Measurements from ENCODE around the gene CEP112. TPM values are rescaled to one million over a fixed set of nuclear protein-coding genes. Genes with fewer than 3 reads are reported as not detected.

Gene CEP112
- total and polyA plus RNA-seq, 2 donors = 12.4 to 36.6 TPM

DNA sequence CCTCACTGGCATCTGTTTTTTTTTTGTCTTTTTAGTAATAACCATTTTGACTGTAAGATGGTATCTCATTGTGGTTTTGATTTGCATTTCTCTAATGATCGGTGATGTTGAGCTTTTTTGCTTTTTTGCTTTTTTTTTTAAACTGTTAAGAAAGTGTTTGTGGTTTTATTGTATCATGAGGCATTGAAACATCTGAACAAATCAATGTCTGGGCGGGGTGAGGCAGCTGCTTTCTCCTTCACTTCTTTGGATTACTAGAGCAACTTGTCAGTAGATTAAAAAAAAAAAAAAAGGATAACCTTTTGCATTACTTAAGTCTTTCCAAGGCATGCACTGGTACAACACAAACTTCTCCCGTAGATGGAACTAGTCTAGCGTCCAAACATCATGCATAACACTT lies 191.7 kb downstream of the CEP112 start:
- Histone ChIP-seq H3K4me1 (ENCODE audit: insufficient read depth) (no peaks in the 10 kb centered on the region), H3K36me3 (ENCODE audit: insufficient read depth) (no peaks in the 10 kb centered on the region), H3K27ac (ENCODE audit: low read depth) (no peak overlapping the region), H3K4me3 (ENCODE audit: low read depth, low read length) (no peak overlapping the region)
- WGBS = 97% methylated on average over 4 of the region's 4 CpGs
- DNase-seq (ENCODE audit: extremely low spot score) = no peak

DNA sequence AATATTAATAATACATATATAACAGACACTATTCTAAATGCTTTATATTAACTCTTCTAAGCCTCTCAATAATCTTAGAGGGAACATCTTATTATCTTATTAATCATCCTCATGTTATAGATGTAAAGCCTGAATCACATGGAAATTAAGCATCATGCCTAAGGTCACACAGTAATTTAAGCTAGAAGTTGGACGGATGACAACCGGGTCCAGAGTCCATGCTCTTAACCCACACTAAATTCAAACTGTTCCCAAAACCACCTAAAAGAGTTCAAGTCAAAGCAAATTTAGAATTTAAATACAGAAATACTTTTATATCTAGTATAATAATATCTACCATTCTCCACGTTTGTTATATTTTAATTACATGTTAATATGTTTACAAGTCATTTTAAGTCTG lies 193.3 kb downstream of the CEP112 start:
- DNase-seq (ENCODE audit: extremely low spot score) = no peak
- WGBS = 92% methylated on average over 3 of the region's 3 CpGs
- no peak overlapping the region for H3K4me3 ChIP-seq (ENCODE audit: low read depth, low read length)

DNA sequence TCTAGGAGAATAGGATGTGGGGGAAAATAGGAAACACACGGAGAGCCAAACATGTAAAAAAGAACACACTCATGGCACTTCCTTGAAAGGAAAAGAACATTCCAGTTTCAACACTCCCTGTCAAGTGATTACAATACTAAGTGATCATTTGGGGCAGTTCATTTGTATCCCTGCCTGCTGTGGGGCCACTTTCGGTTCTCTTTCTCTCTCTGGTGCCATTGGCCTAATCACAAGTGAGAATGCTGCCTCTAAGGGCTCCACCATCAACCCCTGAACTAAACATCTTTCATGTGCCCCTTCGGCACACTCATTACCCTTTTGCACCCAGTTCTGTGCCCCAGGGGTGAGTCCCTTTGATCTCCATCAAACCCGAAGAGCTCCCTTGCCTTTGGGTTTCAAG lies 197.3 kb downstream of the CEP112 start:
- H3K4me1 ChIP-seq (ENCODE audit: insufficient read depth) = no peaks in the 10 kb centered on the region
- H3K27ac ChIP-seq (ENCODE audit: low read depth) = no peak overlapping the region
- no peak overlapping the region for H3K4me3 ChIP-seq (ENCODE audit: low read depth, low read length)
- WGBS = 95% methylated on average over 4 of the region's 4 CpGs
- H3K36me3 ChIP-seq (ENCODE audit: insufficient read depth) = no peaks in the 10 kb centered on the region
- no peak for DNase-seq (ENCODE audit: extremely low spot score)

More for the DNA sequence above, 193.3 kb downstream of the CEP112 start:
- Histone ChIP-seq H3K36me3 (ENCODE audit: insufficient read depth) (no peaks in the 10 kb centered on the region), H3K27ac (ENCODE audit: low read depth) (no peak overlapping the region), H3K4me1 (ENCODE audit: insufficient read depth) (no peaks in the 10 kb centered on the region)

DNA sequence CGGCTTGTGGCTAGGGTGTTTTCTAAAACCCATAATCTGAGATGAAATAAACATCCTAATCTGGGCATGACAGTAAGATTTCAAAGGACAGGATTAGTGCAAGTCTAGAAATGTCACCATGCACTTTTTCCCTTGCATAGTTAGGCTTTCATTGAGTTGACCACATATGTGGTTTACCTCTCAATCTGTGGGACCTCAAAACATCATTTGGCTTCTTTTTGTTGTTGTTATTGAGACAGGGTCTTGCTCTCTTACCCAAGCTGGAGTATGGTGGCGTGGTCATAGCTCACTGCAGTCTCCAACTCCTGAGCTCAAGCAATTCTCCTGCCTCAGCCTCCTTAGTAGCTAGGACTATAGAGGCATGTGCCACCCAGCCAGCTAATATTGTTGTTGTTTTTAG lies 197.8 kb downstream of the CEP112 start:
- DNase-seq (ENCODE audit: extremely low spot score) = no peak
- H3K4me3 ChIP-seq (ENCODE audit: low read depth, low read length) = no peak overlapping the region
- no peaks in the 10 kb centered on the region for H3K36me3 ChIP-seq (ENCODE audit: insufficient read depth)
- H3K27ac ChIP-seq (ENCODE audit: low read depth) = no peak overlapping the region
- 90% methylated on average over 2 of the region's 2 CpGs for WGBS
- no peaks in the 10 kb centered on the region for H3K4me1 ChIP-seq (ENCODE audit: insufficient read depth)

DNA sequence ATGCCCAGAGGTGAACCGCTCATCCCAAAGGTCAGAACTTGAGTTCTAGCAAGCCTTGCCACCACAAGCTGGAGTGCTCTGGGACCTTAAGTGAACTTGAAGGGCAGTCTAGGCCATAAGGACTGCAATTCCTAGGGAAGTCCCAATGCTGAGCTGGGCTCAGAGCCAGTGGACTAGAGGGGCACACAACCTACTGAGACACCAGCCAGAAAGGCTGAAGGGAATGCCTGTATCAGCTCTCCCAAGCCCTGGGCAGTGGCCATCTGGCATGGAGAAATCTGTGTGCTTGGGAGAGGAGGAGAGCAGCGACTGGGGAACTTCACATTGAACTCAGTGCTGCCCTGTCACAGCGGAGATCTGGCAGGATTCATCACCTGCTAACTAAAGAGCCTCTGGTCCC lies 201.3 kb downstream of the CEP112 start:
- no peak for DNase-seq (ENCODE audit: extremely low spot score)
- no peaks in the 10 kb centered on the region for H3K36me3 ChIP-seq (ENCODE audit: insufficient read depth)
- no peaks in the 10 kb centered on the region for H3K4me1 ChIP-seq (ENCODE audit: insufficient read depth)
- H3K27ac ChIP-seq (ENCODE audit: low read depth) = no peak overlapping the region
- no peak overlapping the region for H3K4me3 ChIP-seq (ENCODE audit: low read depth, low read length)
- 90% methylated on average over 3 of the region's 3 CpGs for WGBS

DNA sequence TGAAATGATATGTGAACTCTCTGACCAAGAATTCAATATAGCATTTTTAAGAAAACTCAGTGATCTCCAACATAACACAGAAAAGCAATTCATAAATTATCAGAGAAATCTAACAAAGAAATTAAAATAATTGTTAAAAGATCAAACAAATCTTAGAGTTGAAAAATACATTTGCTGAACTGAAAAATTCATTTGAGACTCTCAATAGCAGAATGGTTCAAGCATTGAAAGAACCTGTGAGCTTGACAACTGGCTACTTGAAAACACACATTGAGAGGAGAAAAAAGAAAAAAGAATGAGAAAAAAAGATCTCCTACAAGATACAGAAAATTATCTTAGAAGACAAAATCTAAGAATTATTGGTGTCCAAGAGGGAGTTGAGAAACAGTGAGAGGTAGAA lies 203.5 kb downstream of the CEP112 start:
- no peak overlapping the region for H3K4me3 ChIP-seq (ENCODE audit: low read depth, low read length)
- H3K36me3 ChIP-seq (ENCODE audit: insufficient read depth) = no peaks in the 10 kb centered on the region
- no peak overlapping the region for H3K27ac ChIP-seq (ENCODE audit: low read depth)
- H3K4me1 ChIP-seq (ENCODE audit: insufficient read depth) = no peaks in the 10 kb centered on the region
- DNase-seq (ENCODE audit: extremely low spot score) = no peak

DNA sequence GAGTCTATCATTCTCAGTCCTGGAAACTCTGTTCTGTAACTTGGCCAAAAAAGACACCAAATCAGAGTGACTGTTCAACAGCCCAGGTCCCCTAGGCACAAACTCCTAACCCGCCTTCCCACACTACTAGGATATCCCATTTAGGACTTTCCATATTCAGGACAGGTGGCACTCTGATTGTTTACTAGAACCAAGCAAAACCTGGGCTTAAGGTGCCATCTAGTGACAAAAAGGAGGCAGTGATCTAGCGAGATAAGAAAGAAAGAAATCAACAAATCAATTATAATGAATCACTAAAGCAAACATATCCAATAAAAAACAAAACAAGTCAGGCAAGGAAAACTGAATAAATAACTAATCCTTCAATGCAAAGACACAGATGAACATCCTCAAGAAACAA lies 203.9 kb downstream of the CEP112 start:
- WGBS = 72% methylated on average over 2 of the region's 2 CpGs
- no peaks in the 10 kb centered on the region for H3K4me1 ChIP-seq (ENCODE audit: insufficient read depth)
- no peak for DNase-seq (ENCODE audit: extremely low spot score)

DNA sequence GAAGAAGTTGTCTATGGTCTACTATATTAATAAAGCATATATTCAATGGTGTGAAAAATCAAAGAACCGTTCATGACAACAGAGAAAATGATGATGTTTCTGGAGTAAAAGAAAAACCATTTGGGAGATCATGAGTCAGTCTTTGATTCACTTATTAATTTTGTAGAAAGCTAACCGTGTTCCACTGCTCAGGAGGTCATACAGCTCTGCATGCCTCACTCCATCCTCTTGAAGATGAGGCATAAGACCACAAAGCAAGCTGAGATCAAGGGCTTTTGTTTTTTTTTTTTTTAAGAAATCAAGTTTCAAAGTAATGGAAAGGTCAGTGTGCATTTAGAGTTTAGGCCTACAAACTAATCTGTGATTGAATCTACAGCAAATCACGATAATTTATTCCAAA lies 206.4 kb downstream of the CEP112 start:
- Histone ChIP-seq H3K27ac (ENCODE audit: low read depth) (no peak overlapping the region), H3K36me3 (ENCODE audit: insufficient read depth) (no peaks in the 10 kb centered on the region), H3K4me3 (ENCODE audit: low read depth, low read length) (no peak overlapping the region), H3K4me1 (ENCODE audit: insufficient read depth) (no peaks in the 10 kb centered on the region)
- DNase-seq (ENCODE audit: extremely low spot score) = no peak
- 93% methylated on average over 3 of the region's 3 CpGs for WGBS

More for the DNA sequence above, 203.9 kb downstream of the CEP112 start:
- no peak overlapping the region for H3K27ac ChIP-seq (ENCODE audit: low read depth)
- H3K36me3 ChIP-seq (ENCODE audit: insufficient read depth) = no peaks in the 10 kb centered on the region
- no peak overlapping the region for H3K4me3 ChIP-seq (ENCODE audit: low read depth, low read length)

DNA sequence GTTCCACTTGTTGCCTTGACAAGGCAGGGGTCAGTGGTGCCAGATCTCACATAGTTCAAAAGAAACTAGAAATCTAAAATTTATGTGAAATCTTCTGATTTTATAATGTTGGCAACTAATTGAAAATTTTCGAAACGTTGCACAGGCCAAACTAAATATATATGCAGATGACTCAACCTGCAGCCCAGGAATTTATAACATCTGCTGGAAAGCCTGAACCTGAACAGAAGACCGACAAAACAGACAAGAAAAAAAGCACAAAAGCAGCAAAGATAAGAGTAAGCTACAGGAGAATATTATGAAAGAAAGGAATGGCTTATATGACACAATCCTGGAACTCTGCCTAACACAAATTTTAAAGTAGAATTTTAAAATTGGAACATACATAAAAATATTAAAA lies 207.6 kb downstream of the CEP112 start:
- DNase-seq (ENCODE audit: extremely low spot score) = no peak
- 32% methylated on average over 3 of the region's 3 CpGs for WGBS

DNA sequence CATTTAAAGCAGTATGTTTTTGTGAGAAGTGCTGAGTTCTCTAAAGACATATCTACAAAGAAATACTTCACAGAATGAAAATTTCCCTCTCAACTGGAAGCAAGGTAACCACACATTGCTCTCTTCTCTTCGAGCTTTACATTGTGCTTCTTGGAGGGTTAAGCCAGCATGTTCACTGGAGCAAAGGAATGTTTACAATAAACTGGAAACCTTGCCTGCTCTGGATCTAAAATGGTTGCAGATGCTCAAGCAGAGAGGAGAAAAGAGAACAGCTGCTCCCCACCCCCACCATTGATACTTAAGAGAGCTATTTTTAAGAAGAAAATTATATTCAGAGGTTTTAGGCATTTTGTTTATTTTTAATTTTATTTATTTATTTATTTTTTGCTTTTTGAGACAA lies 213.1 kb downstream of the CEP112 start:
- H3K27ac ChIP-seq (ENCODE audit: low read depth) = no peak overlapping the region
- no peaks in the 10 kb centered on the region for H3K36me3 ChIP-seq (ENCODE audit: insufficient read depth)
- H3K4me1 ChIP-seq (ENCODE audit: insufficient read depth) = no peaks in the 10 kb centered on the region
- DNase-seq (ENCODE audit: extremely low spot score) = no peak
- WGBS = 42% methylated on average over 1 of the region's 1 CpG
- no peak overlapping the region for H3K4me3 ChIP-seq (ENCODE audit: low read depth, low read length)

More for the DNA sequence above, 207.6 kb downstream of the CEP112 start:
- H3K36me3 ChIP-seq (ENCODE audit: insufficient read depth) = no peaks in the 10 kb centered on the region
- no peak overlapping the region for H3K27ac ChIP-seq (ENCODE audit: low read depth)
- no peak overlapping the region for H3K4me3 ChIP-seq (ENCODE audit: low read depth, low read length)
- no peaks in the 10 kb centered on the region for H3K4me1 ChIP-seq (ENCODE audit: insufficient read depth)

DNA sequence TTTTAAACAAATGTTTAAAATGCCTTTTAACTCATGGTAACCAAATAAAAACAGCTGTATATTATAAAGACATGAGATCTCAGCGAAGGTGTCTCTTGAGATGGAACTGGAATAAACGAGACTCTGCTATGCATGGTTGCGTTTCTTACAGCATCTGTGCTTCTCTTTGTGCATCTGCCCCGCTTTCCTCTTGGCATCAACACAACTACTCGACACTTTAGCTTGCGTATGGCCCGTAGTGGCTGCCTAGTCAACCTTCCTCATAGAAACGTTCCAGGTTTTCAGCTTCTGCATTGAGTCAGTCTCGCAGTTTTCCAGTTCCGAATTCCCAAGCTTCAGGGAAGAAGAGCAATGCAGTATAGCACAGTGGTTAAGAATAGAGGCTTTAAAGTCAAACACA lies 214.9 kb downstream of the CEP112 start:
- DNase-seq (ENCODE audit: extremely low spot score) = no peak
- H3K4me1 ChIP-seq (ENCODE audit: insufficient read depth) = no peaks in the 10 kb centered on the region
- H3K27ac ChIP-seq (ENCODE audit: low read depth) = no peak overlapping the region
- WGBS = 79% methylated on average over 10 of the region's 10 CpGs
- H3K36me3 ChIP-seq (ENCODE audit: insufficient read depth) = no peaks in the 10 kb centered on the region
- no peak overlapping the region for H3K4me3 ChIP-seq (ENCODE audit: low read depth, low read length)

DNA sequence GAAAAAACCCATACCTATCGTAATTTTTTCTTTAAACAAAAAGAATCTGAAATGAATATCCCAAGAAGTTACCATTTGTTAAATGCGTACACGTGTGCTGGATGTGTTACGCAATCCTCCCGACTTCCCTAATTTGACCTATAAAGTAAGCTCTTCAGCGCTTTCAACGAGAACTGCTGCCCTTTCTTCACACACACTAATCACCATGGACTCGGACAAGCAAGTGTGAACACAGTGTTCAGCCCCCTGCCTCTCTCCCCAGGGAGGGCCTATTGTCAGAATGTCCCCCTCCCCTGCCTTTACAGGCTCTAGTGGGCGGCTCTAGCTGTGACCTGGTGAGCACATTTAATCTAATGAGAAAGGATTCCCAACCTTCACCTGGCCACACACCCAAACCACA lies 216.1 kb downstream of the CEP112 start:
- Histone ChIP-seq H3K4me1 (ENCODE audit: insufficient read depth) (no peaks in the 10 kb centered on the region), H3K4me3 (ENCODE audit: low read depth, low read length) (no peak overlapping the region), H3K27ac (ENCODE audit: low read depth) (no peak overlapping the region), H3K36me3 (ENCODE audit: insufficient read depth) (no peaks in the 10 kb centered on the region)
- no peak for DNase-seq (ENCODE audit: extremely low spot score)
- 87% methylated on average over 9 of the region's 9 CpGs for WGBS

DNA sequence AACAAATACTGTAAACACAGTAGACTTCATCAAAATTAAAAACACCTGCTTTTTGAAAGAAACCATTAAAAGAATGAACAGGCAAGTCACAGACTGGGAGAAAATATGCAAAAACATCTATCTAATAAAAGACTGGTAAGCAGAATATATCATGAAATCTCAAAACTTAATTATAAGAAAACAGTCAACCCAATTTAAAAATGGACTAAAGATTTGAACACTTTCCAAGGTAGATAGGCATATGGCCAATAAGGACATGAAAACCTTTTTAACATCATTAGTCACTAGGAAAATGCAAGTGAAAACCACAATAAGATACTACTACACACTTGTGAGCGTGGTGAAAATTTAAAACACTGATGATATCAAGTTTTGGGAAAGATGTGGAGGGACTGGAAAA lies 218.7 kb downstream of the CEP112 start:
- no peak for DNase-seq (ENCODE audit: extremely low spot score)
- no peak overlapping the region for H3K4me3 ChIP-seq (ENCODE audit: low read depth, low read length)
- H3K27ac ChIP-seq (ENCODE audit: low read depth) = no peak overlapping the region
- 95% methylated on average over 1 of the region's 1 CpG for WGBS
- H3K36me3 ChIP-seq (ENCODE audit: insufficient read depth) = no peaks in the 10 kb centered on the region
- no peaks in the 10 kb centered on the region for H3K4me1 ChIP-seq (ENCODE audit: insufficient read depth)

DNA sequence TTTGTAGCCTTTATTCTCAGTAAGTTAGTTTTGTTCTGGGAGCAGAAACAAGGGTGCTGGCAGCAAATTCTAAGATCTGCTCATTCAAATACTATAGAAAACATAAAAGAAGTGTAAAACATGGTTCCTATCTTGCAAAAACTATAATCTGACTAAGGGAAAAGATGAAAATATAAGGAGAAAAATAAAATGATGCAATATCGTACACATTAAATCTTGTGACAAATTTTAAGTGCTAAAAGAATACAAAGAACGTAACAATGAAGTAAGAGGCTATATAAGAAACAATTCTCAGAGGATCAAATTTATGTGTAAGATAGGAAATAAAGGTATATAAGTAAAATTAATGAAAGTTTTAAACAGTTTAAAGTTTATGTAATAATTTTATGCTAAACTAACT lies 224.6 kb downstream of the CEP112 start:
- H3K4me1 ChIP-seq (ENCODE audit: insufficient read depth) = peaks cover 2% of the 10 kb centered on the region
- H3K27ac ChIP-seq (ENCODE audit: low read depth) = no peak overlapping the region
- 97% methylated on average over 2 of the region's 2 CpGs for WGBS
- DNase-seq (ENCODE audit: extremely low spot score) = no peak
- no peak overlapping the region for H3K4me3 ChIP-seq (ENCODE audit: low read depth, low read length)
- no peaks in the 10 kb centered on the region for H3K36me3 ChIP-seq (ENCODE audit: insufficient read depth)

DNA sequence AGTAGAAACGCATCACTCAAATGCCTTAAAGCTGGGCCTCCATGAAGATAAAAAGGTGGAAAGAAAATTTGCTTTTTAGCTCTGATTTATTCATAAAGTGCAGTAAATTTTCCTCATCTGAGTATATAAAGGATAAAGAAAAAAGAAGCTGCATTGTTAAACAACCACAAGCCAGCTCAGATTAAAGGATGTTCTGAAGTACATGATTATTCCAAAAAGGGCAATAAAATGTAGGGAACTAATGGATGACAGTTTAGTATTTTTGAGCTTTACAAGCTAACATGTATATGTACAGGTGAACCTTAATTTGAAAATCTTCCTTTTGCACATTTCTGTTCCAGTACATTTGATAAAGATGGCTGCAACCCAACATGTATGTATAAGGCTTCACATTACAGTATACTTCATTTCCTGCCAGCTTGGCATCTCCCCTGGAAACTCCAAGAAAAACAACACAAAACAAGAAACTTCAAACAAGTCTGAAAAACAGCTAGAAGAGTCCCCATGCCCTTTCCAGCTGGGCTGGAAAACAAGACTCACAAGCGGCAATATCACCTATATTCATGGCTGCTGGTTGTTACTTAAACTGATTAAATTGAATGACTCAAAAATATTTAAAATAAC lies 225.7 kb downstream of the CEP112 start:
- Histone ChIP-seq H3K4me1 (ENCODE audit: insufficient read depth) (peaks cover 2% of the 10 kb centered on the region), H3K27ac (ENCODE audit: low read depth) (no peak overlapping the region), H3K36me3 (ENCODE audit: insufficient read depth) (no peaks in the 10 kb centered on the region), H3K4me3 (ENCODE audit: low read depth, low read length) (no peak overlapping the region)
- DNase-seq (ENCODE audit: extremely low spot score) = no peak
- 76% methylated on average over 2 of the region's 2 CpGs for WGBS
